C4-2B (cell line): ENCODE data around the gene FOXD1.

Experiments
- H3K27ac ChIP-seq: fragments of 450-650 bp; 2 replicates; pipeline ENCODE4 v1.5.1; 2017
- CTCF ChIP-seq: fragments of 450-650 bp; conservative IDR thresholded peaks from 2 replicates; pipeline ENCODE4 v1.5.1; 2017; ENCODE audit warnings: mild to moderate bottlenecking
- ZFX ChIP-seq: fragments of 450-650 bp; IDR thresholded peaks from 2 replicates; pipeline ENCODE4 v1.6.1; 2017

Gene FOXD1

GRCh38 chr5:73448463-73449136 lies at the start of gene FOXD1:
TSS of gene FOXD1 (minus strand) at chr5:73448777. CDS start at chr5:73448362, 415 bp downstream.
- TF ChIP-seq ZFX, result no peak
- peak; percentile 13; the same call in 1 of the 2 replicates for TF ChIP-seq CTCF
- no peak within 1 kb of the TSS for H3K27ac ChIP-seq

- H3K27ac ChIP-seq, result peak overlapping the region; percentile 99
- no peak for TF ChIP-seq CTCF
- no peak for TF ChIP-seq ZFX
These were observed 49.0 kb upstream of the FOXD1 start for GRCh38 chr5:73497497-73498056.

GRCh38 chr5:73496984-73497457 lies 48.4 kb upstream of the FOXD1 start:
- TF ChIP-seq ZFX (no peak), CTCF (peak; percentile 68)
- no peak overlapping the region for H3K27ac ChIP-seq

- H3K27ac ChIP-seq, result no peak overlapping the region
- TF ChIP-seq ZFX (no peak), CTCF (no peak)
These were observed 47.3 kb upstream of the FOXD1 start for GRCh38 chr5:73495772-73496335.

GRCh38 chr5:73494721-73495120 lies 46.1 kb upstream of the FOXD1 start:
- no peak overlapping the region for H3K27ac ChIP-seq
- TF ChIP-seq CTCF, result no peak

- no peak overlapping the region for H3K27ac ChIP-seq
- no peak for TF ChIP-seq ZFX
These were observed 44.8 kb upstream of the FOXD1 start for GRCh38 chr5:73493421-73493820.

GRCh38 chr5:73491155-73491554 lies 42.6 kb upstream of the FOXD1 start:
- H3K27ac ChIP-seq, result no peak overlapping the region
- no peak for TF ChIP-seq ZFX
- no peak for TF ChIP-seq CTCF

GRCh38 chr5:73490088-73490487 lies 41.5 kb upstream of the FOXD1 start:
- H3K27ac ChIP-seq, result no peak overlapping the region
- TF ChIP-seq CTCF, result no peak
- no peak for TF ChIP-seq ZFX
